Aortic smooth muscle cell (primary cell): ENCODE data around the gene PGAP1. TPM values are rescaled to one million over a fixed set of nuclear protein-coding genes. Genes with fewer than 3 reads are reported as not detected.

Experiments used
- total RNA-seq: library from RNA; depleted of rRNA; stranded (reverse); fragments of >200 nt; gene quantifications from 2 replicates; pipeline ENCODE4 v1.2.3, GENCODE V29; 2014

The PGAP1 gene
- 6.3 and 7.7 TPM in 2 replicates for total RNA-seq

GRCh38 chr2:196926562-196927375, at the start of gene PGAP1:
TSS of gene PGAP1 (minus strand) at chr2:196926707. CDS start at chr2:196926616, 91 bp downstream.

GRCh38 chr2:196809260-196809659, 117.2 kb downstream of the PGAP1 start, which contains the start of gene C2orf66:
TSS of gene C2orf66 (minus strand) at chr2:196809355. CDS start at chr2:196809336, 19 bp downstream.

Other genes with a start within 250 kb of the PGAP1 start
- gene GTF3C3, start 127.0 kb downstream of the PGAP1 start, total RNA-seq = 33.2 and 41.8 TPM in 2 replicates
- gene C2orf66, start 117.4 kb downstream of the PGAP1 start, total RNA-seq = under 0.01 and 0.19 TPM in 2 replicates